Measurements from ENCODE around the gene HES2.
"Not testable (repeated sequence)": the region's sequence is repeated elsewhere in the genome, so short reads cannot be mapped to it uniquely, and the experiment has no call there.

HES2 gene

GRCh38 chr1:6373961-6374720, 45.6 kb downstream of the HES2 start:
- ATAC-seq, result no peak
- TF ChIP-seq PATZ1 (CRISPR knock-in tag; IDR thresholded peaks at IDR 0.05; ENCODE audit: borderline replicate concordance), result no peak

DNA sequence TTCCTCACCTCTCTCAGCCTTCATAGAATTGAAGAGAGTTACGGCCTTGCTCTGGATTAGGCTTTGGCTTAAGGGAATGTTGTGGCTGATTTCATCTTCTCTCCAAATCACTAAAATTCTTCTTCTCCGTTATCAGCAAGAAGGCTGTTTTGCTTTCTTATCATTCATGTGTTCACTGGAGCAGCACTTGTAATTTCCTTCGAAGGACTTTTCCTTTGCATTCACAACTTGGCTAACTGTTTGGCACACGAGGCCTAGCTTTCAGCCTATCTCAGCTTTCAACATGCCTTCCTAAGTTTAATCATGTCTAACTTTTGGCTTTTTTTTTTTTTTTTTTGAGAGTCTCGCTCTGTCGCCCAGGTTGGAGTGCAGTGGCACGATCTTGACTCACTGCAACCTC, 47.5 kb downstream of the HES2 start:
- not testable (repeated sequence) for ATAC-seq

GRCh38 chr1:6370006-6370405, 49.7 kb downstream of the HES2 start:
- ATAC-seq, result no peak
- TF ChIP-seq SNAI2 (CRISPR knock-in tag; IDR thresholded peaks at IDR 0.05), result no peak

- no peak for ATAC-seq
- TF ChIP-seq ARNTL (CRISPR knock-in tag; IDR thresholded peaks at IDR 0.05; ENCODE audit: borderline replicate concordance, low read depth), result no peak
- no peak for TF ChIP-seq ZFP30 (CRISPR knock-in tag; IDR thresholded peaks at IDR 0.05)
- TF ChIP-seq ZNF565 (CRISPR knock-in tag; conservative IDR thresholded peaks at IDR 0.05; ENCODE audit: low read depth), result no peak
- no peak for TF ChIP-seq ISL1 (CRISPR knock-in tag; IDR thresholded peaks at IDR 0.05)
- no peak for TF ChIP-seq ZC3H10 (CRISPR knock-in tag; IDR thresholded peaks at IDR 0.05)
- TF ChIP-seq ZNF8 (CRISPR knock-in tag; IDR thresholded peaks at IDR 0.05), result no peak
- TF ChIP-seq, protein P1, sequence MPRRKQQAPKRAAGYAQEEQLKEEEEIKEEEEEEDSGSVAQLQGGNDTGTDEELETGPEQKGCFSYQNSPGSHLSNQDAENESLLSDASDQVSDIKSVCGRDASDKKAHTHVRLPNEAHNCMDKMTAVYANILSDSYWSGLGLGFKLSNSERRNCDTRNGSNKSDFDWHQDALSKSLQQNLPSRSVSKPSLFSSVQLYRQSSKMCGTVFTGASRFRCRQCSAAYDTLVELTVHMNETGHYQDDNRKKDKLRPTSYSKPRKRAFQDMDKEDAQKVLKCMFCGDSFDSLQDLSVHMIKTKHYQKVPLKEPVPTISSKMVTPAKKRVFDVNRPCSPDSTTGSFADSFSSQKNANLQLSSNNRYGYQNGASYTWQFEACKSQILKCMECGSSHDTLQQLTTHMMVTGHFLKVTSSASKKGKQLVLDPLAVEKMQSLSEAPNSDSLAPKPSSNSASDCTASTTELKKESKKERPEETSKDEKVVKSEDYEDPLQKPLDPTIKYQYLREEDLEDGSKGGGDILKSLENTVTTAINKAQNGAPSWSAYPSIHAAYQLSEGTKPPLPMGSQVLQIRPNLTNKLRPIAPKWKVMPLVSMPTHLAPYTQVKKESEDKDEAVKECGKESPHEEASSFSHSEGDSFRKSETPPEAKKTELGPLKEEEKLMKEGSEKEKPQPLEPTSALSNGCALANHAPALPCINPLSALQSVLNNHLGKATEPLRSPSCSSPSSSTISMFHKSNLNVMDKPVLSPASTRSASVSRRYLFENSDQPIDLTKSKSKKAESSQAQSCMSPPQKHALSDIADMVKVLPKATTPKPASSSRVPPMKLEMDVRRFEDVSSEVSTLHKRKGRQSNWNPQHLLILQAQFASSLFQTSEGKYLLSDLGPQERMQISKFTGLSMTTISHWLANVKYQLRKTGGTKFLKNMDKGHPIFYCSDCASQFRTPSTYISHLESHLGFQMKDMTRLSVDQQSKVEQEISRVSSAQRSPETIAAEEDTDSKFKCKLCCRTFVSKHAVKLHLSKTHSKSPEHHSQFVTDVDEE (CRISPR knock-in tag; IDR thresholded peaks at IDR 0.05), result no peak
- TF ChIP-seq ZNF70 (CRISPR knock-in tag; IDR thresholded peaks at IDR 0.05), result no peak
- no peak for TF ChIP-seq CREB5 (CRISPR knock-in tag; IDR thresholded peaks at IDR 0.05; ENCODE audit: low read depth)
- no peak for TF ChIP-seq PATZ1 (CRISPR knock-in tag; IDR thresholded peaks at IDR 0.05; ENCODE audit: borderline replicate concordance)
- TF ChIP-seq, protein P2, sequence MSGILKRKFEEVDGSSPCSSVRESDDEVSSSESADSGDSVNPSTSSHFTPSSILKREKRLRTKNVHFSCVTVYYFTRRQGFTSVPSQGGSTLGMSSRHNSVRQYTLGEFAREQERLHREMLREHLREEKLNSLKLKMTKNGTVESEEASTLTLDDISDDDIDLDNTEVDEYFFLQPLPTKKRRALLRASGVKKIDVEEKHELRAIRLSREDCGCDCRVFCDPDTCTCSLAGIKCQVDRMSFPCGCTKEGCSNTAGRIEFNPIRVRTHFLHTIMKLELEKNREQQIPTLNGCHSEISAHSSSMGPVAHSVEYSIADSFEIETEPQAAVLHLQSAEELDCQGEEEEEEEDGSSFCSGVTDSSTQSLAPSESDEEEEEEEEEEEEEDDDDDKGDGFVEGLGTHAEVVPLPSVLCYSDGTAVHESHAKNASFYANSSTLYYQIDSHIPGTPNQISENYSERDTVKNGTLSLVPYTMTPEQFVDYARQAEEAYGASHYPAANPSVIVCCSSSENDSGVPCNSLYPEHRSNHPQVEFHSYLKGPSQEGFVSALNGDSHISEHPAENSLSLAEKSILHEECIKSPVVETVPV (CRISPR knock-in tag; IDR thresholded peaks at IDR 0.05), result no peak
- TF ChIP-seq TOX (CRISPR knock-in tag; IDR thresholded peaks at IDR 0.05; ENCODE audit: borderline replicate concordance), result no peak
- TF ChIP-seq GLIS3 (CRISPR knock-in tag; IDR thresholded peaks at IDR 0.05), result no peak
- no peak for TF ChIP-seq SNAI2 (CRISPR knock-in tag; IDR thresholded peaks at IDR 0.05)
- TF ChIP-seq ESRRG (CRISPR knock-in tag; IDR thresholded peaks at IDR 0.05), result no peak
- no peak for TF ChIP-seq BACH2 (CRISPR knock-in tag; IDR thresholded peaks at IDR 0.05; ENCODE audit: borderline replicate concordance)
- TF ChIP-seq OSR1 (CRISPR knock-in tag; IDR thresholded peaks at IDR 0.05), result no peak
- no peak for TF ChIP-seq ZFP3 (CRISPR knock-in tag; IDR thresholded peaks at IDR 0.05)
Measured at GRCh38 chr1:6367381-6368012, 52.2 kb downstream of the HES2 start.

All from SK-N-SH treated with all-trans-retinoic acid at 6 μM for 48 hours (cell line).